Breast epithelium (tissue), 3 donors: ENCODE results near the gene CAV1.

ENCODE experiments used
- POLR2A ChIP-seq: fragments of 450-650 bp; IDR thresholded peaks from one replicate; pipeline ENCODE4 v1.6.1; 2016; ENCODE audit warnings: antibody characterized with exemption, mild to moderate bottlenecking, moderate library complexity
- POLR2AphosphoS5 ChIP-seq, 3 donors: sonication (generic); formaldehyde crosslinking; IDR thresholded peaks; one replicate each; pipeline ENCODE4 v1.6.1; 2017; ENCODE audit warnings: antibody characterized with exemption in 3 of 3

GRCh38 chr7:116503835-116504234, 21.0 kb upstream of the CAV1 start:
- TF ChIP-seq POLR2A: no peak
- TF ChIP-seq POLR2AphosphoS5 (IDR thresholded peaks at IDR 0.05): no peak
